NCI-H524 (cell line): ENCODE results near the gene C21orf58.

ENCODE experiments used
- DNase-seq, 2 experiments: peaks; one replicate each; lab custom pipeline; 2025; lab: John Stamatoyannopoulos, UW

C21orf58 gene

GRCh38 chr21:46256501-46256994 is 67.1 kb downstream of the C21orf58 start:
- DNase-seq, result no peak

- DNase-seq, result no peak
These were observed 67.8 kb downstream of the C21orf58 start for GRCh38 chr21:46255758-46256337.

- DNase-seq, result no peak
These were observed 68.5 kb downstream of the C21orf58 start for GRCh38 chr21:46255166-46255565.

DNA sequence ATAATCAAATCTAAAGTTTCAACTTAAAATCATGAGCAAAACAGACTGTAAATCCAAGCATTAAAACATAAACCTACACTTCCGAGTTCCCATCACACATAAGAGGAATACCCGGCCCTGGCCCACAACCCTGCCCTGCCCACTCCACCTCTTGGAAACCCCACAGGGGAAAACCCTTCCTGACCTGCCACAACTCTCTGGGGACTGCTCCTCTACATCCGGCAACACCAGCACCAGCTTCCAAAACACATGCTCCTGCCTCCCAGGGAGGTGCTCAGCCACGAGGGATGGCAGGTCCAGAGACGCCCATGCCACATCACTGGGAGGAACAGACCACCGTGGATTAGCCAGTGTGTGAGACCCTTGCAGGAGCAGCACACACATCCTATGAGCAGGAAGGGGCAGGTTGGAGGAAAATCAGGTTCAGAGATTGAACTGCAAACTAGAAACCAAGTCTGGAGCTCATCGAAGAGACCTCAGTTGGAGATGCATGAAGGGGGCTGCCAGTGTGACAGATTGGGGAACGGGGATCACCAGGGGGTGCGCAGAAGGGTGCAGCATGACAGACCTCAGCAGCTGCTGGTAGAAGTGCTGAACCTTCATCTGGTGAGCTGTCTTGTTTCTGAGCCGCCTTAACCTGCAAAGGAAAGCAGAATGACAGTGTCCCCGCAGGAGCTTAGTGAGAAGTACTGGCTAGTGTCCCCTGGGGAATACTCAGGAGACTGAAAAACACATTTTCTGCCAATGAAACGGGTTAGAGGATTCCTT is 69.3 kb downstream of the C21orf58 start:
- DNase-seq, result no peak

GRCh38 chr21:46253610-46254124 is 70.0 kb downstream of the C21orf58 start:
- DNase-seq, result no peak

GRCh38 chr21:46252840-46253239 is 70.8 kb downstream of the C21orf58 start:
- DNase-seq, result no peak
